Adipocyte (in vitro differentiated cells): ENCODE results near the gene ABHD14A.

Experiments
- DNase-seq: peaks from one replicate; pipeline ENCODE4 v3.0.0-alpha.2; 2015; ENCODE audit warnings: low read depth
- H3K27me3 ChIP-seq: replicated peaks from 2 replicates; pipeline ENCODE4 v1.7.0; 2013; ENCODE audit warnings: mild to moderate bottlenecking, low read length, moderate library complexity; ENCODE audit not compliant: control insufficient read depth, insufficient read depth
- H3K36me3 ChIP-seq: 2 replicates; pipeline ENCODE4 v1.7.0; 2013; ENCODE audit warnings: low read length, mild to moderate bottlenecking, moderate library complexity; ENCODE audit not compliant: control insufficient read depth, insufficient read depth, severe bottlenecking
- H3K4me1 ChIP-seq: 2 replicates; pipeline ENCODE4 v1.7.0; 2013; ENCODE audit warnings: mild to moderate bottlenecking, low read length, moderate library complexity; ENCODE audit not compliant: control insufficient read depth, insufficient read depth
- H3K4me3 ChIP-seq: 2 replicates; pipeline ENCODE4 v1.7.0; 2013; ENCODE audit warnings: mild to moderate bottlenecking, low read length, moderate library complexity
- H3K9ac ChIP-seq: 2 replicates; pipeline ENCODE4 v1.7.0; 2013; ENCODE audit warnings: mild to moderate bottlenecking, low read length, moderate library complexity
- H3K9me3 ChIP-seq: 2 replicates; pipeline ENCODE4 v1.7.0; 2013; ENCODE audit warnings: mild to moderate bottlenecking, low read length, moderate library complexity; ENCODE audit not compliant: control insufficient read depth

Gene ABHD14A

GRCh38 chr3:52006017-52006819 is 31.4 kb downstream of the ABHD14A start:
- Histone ChIP-seq H3K27me3 (peaks cover 22% of the 10 kb centered on the region), H3K4me1 (peaks cover 12% of the 10 kb centered on the region), H3K36me3 (no peaks in the 10 kb centered on the region), H3K9ac (no peak overlapping the region), H3K4me3 (no peak overlapping the region), H3K9me3 (no peaks in the 10 kb centered on the region)
- no peak for DNase-seq

GRCh38 chr3:52006820-52007133 is 31.9 kb downstream of the ABHD14A start:
- H3K4me3 ChIP-seq, result no peak overlapping the region

GRCh38 chr3:52007291-52007690 is 32.4 kb downstream of the ABHD14A start:
- H3K36me3 ChIP-seq, result no peaks in the 10 kb centered on the region
- no peak overlapping the region for H3K9ac ChIP-seq
- H3K9me3 ChIP-seq, result no peaks in the 10 kb centered on the region
- no peak overlapping the region for H3K4me3 ChIP-seq
- H3K27me3 ChIP-seq, result peaks cover 16% of the 10 kb centered on the region
- DNase-seq, result no peak
- peaks cover 12% of the 10 kb centered on the region for H3K4me1 ChIP-seq

More at GRCh38 chr3:52006820-52007133, 31.9 kb downstream of the ABHD14A start:
- no peaks in the 10 kb centered on the region for H3K36me3 ChIP-seq
- no peak for DNase-seq
- H3K9me3 ChIP-seq, result no peaks in the 10 kb centered on the region
- no peak overlapping the region for H3K9ac ChIP-seq
- H3K27me3 ChIP-seq, result peaks cover 20% of the 10 kb centered on the region
- H3K4me1 ChIP-seq, result peaks cover 12% of the 10 kb centered on the region

GRCh38 chr3:52010431-52010830 is 35.6 kb downstream of the ABHD14A start:
- H3K4me3 ChIP-seq, result no peak overlapping the region
- no peaks in the 10 kb centered on the region for H3K36me3 ChIP-seq
- peaks cover 8% of the 10 kb centered on the region for H3K4me1 ChIP-seq
- no peaks in the 10 kb centered on the region for H3K9me3 ChIP-seq
- H3K27me3 ChIP-seq, result peaks cover 5% of the 10 kb centered on the region
- DNase-seq, result no peak
- H3K9ac ChIP-seq, result no peak overlapping the region

DNA sequence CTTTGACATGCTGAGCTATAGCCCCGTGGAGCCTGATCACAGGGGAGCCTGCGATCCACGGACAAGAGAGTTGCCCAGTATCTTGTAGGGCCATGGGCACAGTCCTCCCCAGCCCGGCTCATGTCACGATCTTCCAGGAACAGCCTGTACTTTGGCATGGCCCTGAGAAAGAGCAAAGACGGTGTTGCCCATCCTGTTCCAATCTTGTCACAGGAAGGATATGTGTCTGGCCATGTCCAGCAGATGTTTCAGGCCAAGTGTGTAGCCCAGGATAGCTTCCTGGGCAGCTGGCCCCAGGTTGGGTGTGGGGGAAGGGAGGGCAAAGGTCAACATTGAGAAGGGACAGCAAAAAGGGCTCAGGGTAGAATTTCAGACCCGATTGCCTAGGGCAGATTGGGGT is 37.8 kb downstream of the ABHD14A start:
- Histone ChIP-seq H3K27me3 (peaks cover 5% of the 10 kb centered on the region), H3K36me3 (no peaks in the 10 kb centered on the region), H3K4me1 (no peaks in the 10 kb centered on the region), H3K9me3 (no peaks in the 10 kb centered on the region), H3K9ac (no peak overlapping the region), H3K4me3 (no peak overlapping the region)
- DNase-seq, result no peak

DNA sequence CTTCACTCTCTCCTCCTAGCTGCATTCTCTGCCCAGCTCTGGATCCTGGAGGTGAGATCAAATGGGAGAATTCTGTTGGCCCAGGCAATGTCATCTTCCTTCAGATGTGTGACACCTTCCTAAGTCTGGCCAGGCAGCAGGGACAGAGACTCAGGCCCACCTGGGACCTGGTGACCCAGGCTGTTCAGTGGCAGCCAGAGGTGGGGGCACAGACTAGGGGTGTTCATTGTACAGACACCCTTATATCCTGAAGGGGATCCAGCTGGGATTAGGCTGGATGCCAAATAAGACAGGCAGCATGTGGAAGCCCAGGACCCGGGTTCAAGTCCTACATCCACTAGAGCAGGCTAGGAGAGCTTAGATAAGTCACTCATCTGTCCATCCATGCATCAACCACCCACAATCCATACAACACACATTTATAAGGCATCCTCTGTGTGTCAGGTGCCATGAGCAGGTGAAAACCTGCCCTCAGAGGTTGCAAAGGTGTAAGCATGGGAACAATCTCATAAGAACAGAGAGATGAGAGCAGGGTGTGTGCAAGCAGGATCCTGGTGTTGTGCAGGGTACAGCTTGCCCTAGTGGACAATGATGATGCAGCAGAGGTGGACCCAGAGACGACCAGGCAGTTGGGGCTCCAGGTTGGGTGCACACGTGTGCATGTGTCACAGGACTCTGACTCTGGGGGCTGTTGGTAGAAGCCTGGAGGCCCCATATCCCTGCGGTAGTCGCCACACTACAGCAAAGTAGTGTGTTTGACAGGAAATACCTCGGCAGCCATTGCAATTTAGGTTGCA is 39.1 kb downstream of the ABHD14A start:
- H3K9ac ChIP-seq, result no peak overlapping the region
- H3K4me1 ChIP-seq, result no peaks in the 10 kb centered on the region
- no peak for DNase-seq
- H3K9me3 ChIP-seq, result no peaks in the 10 kb centered on the region
- H3K27me3 ChIP-seq, result peaks cover 5% of the 10 kb centered on the region
- H3K4me3 ChIP-seq, result no peak overlapping the region
- no peaks in the 10 kb centered on the region for H3K36me3 ChIP-seq

DNA sequence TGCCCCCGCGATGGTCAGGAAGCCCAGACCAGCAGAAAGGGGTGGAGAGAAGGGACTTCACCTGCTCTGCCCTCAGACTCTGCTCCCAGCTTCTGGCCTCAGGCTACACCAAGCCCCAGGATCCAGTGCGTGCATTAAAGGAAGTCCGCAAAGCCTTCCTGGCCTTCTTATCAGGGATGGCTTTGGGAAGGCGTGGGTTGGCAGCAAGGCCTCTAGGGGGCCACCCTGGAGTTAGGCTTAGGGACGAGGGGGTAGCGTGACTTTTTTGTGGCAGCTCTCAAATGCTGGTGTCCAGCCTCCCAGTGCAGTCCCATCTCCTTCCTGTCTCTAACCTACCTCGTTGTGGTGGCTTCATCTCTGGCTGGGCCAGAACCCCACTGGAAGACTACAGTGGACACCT is 39.7 kb downstream of the ABHD14A start:
- H3K9ac ChIP-seq, result no peak overlapping the region
- no peaks in the 10 kb centered on the region for H3K36me3 ChIP-seq
- no peaks in the 10 kb centered on the region for H3K4me1 ChIP-seq
- DNase-seq, result no peak
- no peaks in the 10 kb centered on the region for H3K9me3 ChIP-seq
- H3K4me3 ChIP-seq, result no peak overlapping the region
- H3K27me3 ChIP-seq, result peaks cover 5% of the 10 kb centered on the region

- DNase-seq, result no peak
- Histone ChIP-seq H3K9ac (no peak overlapping the region), H3K27me3 (no peaks in the 10 kb centered on the region), H3K4me1 (no peaks in the 10 kb centered on the region), H3K36me3 (no peaks in the 10 kb centered on the region), H3K9me3 (no peaks in the 10 kb centered on the region), H3K4me3 (no peak overlapping the region)
Observed at GRCh38 chr3:52015438-52016228, 40.8 kb downstream of the ABHD14A start.

GRCh38 chr3:52017586-52017985 is 42.7 kb downstream of the ABHD14A start:
- H3K36me3 ChIP-seq, result no peaks in the 10 kb centered on the region

DNA sequence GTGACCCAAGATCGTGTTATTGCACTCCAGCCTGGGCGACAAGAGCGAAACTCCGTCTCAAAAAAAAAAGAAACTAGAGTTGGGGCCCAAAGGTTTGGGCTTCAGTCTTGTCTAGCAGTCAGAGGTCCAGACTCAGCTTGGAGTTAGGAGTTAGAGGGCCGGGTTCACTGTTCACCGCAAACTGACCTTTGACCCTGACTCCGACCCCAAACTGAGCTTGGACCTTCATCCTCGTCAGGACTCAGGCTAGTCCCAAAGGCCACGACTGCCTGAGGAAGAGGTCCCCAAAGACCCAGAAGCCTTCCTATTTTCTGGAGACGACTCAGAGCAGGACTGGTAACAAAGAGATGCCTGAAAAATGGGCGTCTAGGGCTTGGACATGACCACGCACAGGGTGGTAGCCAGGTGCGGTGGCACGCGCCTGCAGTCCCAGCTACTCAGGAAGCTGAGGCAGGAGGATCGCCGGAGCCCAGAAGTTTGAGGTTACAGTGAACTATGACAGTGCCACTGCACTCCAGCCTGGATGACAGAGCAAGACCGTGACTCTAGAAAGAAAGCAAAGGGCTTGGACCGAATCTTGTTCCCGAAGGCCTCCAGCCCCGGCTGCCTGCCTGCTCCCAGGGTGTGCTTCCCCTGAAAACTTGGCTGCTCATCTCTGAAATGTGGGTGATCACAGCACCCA is 43.6 kb downstream of the ABHD14A start:
- Histone ChIP-seq H3K4me1 (peaks cover 11% of the 10 kb centered on the region), H3K4me3 (no peak overlapping the region), H3K27me3 (no peaks in the 10 kb centered on the region), H3K36me3 (no peaks in the 10 kb centered on the region), H3K9ac (no peak overlapping the region), H3K9me3 (no peaks in the 10 kb centered on the region)
- no peak for DNase-seq

More at GRCh38 chr3:52017586-52017985, 42.7 kb downstream of the ABHD14A start:
- peaks cover 5% of the 10 kb centered on the region for H3K4me1 ChIP-seq
- no peaks in the 10 kb centered on the region for H3K9me3 ChIP-seq
- no peak overlapping the region for H3K4me3 ChIP-seq
- no peak for DNase-seq
- no peaks in the 10 kb centered on the region for H3K27me3 ChIP-seq
- no peak overlapping the region for H3K9ac ChIP-seq
